A673 (cell line): ENCODE results near the gene GPR141. TPM values are rescaled to one million over a fixed set of nuclear protein-coding genes. Genes with fewer than 3 reads are reported as not detected.

Experiments used
- BruUV-seq: library from RNA; stranded (reverse); fragments of 400-500 nt; replicated peaks from 2 replicates; lab custom pipeline; 2021; lab: Mats Ljungman, UMichigan
- CTCF ChIA-PET: fragments of 300-600 bp; sonication (Branson Sonifier 250); formaldehyde crosslinking; loops from one replicate; lab custom pipeline; 2022; ENCODE audit warnings: antibody characterized with exemption; lab: Charles Lee
- POLR2A ChIA-PET: fragments of 300-600 bp; sonication (Branson Sonifier 250); formaldehyde crosslinking; loops from one replicate; lab custom pipeline; 2022; ENCODE audit warnings: antibody characterized with exemption; ENCODE audit not compliant: low non-redundant PET; lab: Charles Lee
- DNase-seq: peaks from one replicate; pipeline ENCODE4 v3.0.0-alpha.2; 2015; ENCODE audit warnings: low spot score
- H3K27ac ChIP-seq: fragments of 200-600 bp; sonication (generic); 2 replicates; pipeline ENCODE4 v1.5.1; 2016; ENCODE audit warnings: mixed run types, low read depth, mild to moderate bottlenecking, mixed read lengths, antibody characterized with exemption, low read length; ENCODE audit not compliant: poor library complexity, severe bottlenecking
- H3K27me3 ChIP-seq: fragments of 200-600 bp; sonication (generic); replicated peaks from 2 replicates; pipeline ENCODE4 v1.6.1; 2017; ENCODE audit warnings: mixed run types, low read depth, mild to moderate bottlenecking, mixed read lengths, antibody characterized with exemption, low read length; ENCODE audit not compliant: insufficient read depth, poor library complexity
- H3K36me3 ChIP-seq: fragments of 200-600 bp; sonication (generic); 2 replicates; pipeline ENCODE4 v1.6.1; 2016; ENCODE audit warnings: mixed run types, mild to moderate bottlenecking, mixed read lengths, antibody characterized with exemption, low read length; ENCODE audit not compliant: insufficient read depth, poor library complexity, severe bottlenecking
- H3K4me1 ChIP-seq: fragments of 200-600 bp; sonication (generic); 2 replicates; pipeline ENCODE4 v1.6.1; 2017; ENCODE audit warnings: mixed run types, mild to moderate bottlenecking, mixed read lengths, antibody characterized with exemption, low read length; ENCODE audit not compliant: insufficient read depth, poor library complexity, severe bottlenecking
- H3K4me3 ChIP-seq: fragments of 200-600 bp; sonication (generic); 2 replicates; pipeline ENCODE4 v1.5.1; 2016; ENCODE audit warnings: low read depth, mixed run types, mild to moderate bottlenecking, mixed read lengths, low read length; ENCODE audit not compliant: poor library complexity, severe bottlenecking
- H3K9me3 ChIP-seq: fragments of 200-600 bp; sonication (generic); 2 replicates; pipeline ENCODE4 v1.6.1; 2016; ENCODE audit warnings: mixed run types, low read depth, mild to moderate bottlenecking, mixed read lengths, antibody characterized with exemption, low read length; ENCODE audit not compliant: poor library complexity, severe bottlenecking
- CTCF ChIP-seq: fragments of 300-800, 200-600 bp; sonication (generic); conservative IDR thresholded peaks from 2 replicates; pipeline ENCODE4 v1.5.1; 2017; ENCODE audit warnings: low read depth, mild to moderate bottlenecking, antibody characterized with exemption, low read length, moderate library complexity, mixed read lengths
- EZH2 ChIP-seq: fragments of 200-600 bp; sonication (generic); IDR thresholded peaks from 2 replicates; pipeline ENCODE4 v1.6.1; 2017; ENCODE audit warnings: borderline replicate concordance, low read depth, mild to moderate bottlenecking, mixed read lengths, antibody characterized with exemption, low read length; ENCODE audit not compliant: poor library complexity, severe bottlenecking
- intact Hi-C: fragments of 100-400 bp; cut with micrococcal nuclease; formaldehyde crosslinking; loops from one replicate; pipeline ENCODE4 v1.10.0; 2022; ENCODE audit not compliant: unreplicated experiment
- total RNA-seq: library from RNA; stranded (reverse); gene quantifications from 2 replicates; pipeline ENCODE4 v1.2.3, GENCODE V29; 2021

The GPR141 gene
- total RNA-seq, 1 experiment from 2014 or later, result not detected

GRCh38 chr7:37756797-37757551 lies 73.4 kb downstream of the GPR141 start:
- Histone ChIP-seq H3K4me1 (no peaks in the 10 kb centered on the region), H3K36me3 (no peaks in the 10 kb centered on the region), H3K4me3 (no peak overlapping the region), H3K27ac (no peak overlapping the region), H3K9me3 (no peaks in the 10 kb centered on the region), H3K27me3 (no peaks in the 10 kb centered on the region)
- no peak for DNase-seq
- CTCF ChIA-PET, result no interaction called here
- TF ChIP-seq EZH2 (no peak), CTCF (no peak)
- intact Hi-C loops, result no loop called here
- POLR2A ChIA-PET, result no interaction called here
- no TSS peak for BruUV-seq

- Histone ChIP-seq H3K27ac (no peak overlapping the region), H3K27me3 (no peaks in the 10 kb centered on the region), H3K36me3 (no peaks in the 10 kb centered on the region), H3K4me3 (no peak overlapping the region), H3K4me1 (no peaks in the 10 kb centered on the region), H3K9me3 (no peaks in the 10 kb centered on the region)
- intact Hi-C loops, result no loop called here
- DNase-seq, result no peak
- BruUV-seq, result no TSS peak
- POLR2A ChIA-PET, result interaction anchor here (0.7 kb wide), 1 partner anchor 82 kb away, joined by 3 read pairs; no protein-coding TSS in a partner anchor
- CTCF ChIA-PET, result no interaction called here
- no peak for TF ChIP-seq EZH2
- no peak for TF ChIP-seq CTCF
Measured at GRCh38 chr7:37757563-37757962, 74.0 kb downstream of the GPR141 start.

GRCh38 chr7:37758501-37759045 lies 75.0 kb downstream of the GPR141 start:
- no TSS peak for BruUV-seq
- CTCF ChIA-PET, result no interaction called here
- H3K36me3 ChIP-seq, result no peaks in the 10 kb centered on the region
- TF ChIP-seq EZH2 (no peak), CTCF (no peak)
- intact Hi-C loops, result no loop called here
- POLR2A ChIA-PET, result no interaction called here
- no peaks in the 10 kb centered on the region for H3K4me1 ChIP-seq
- no peaks in the 10 kb centered on the region for H3K27me3 ChIP-seq
- no peak for DNase-seq
- no peak overlapping the region for H3K4me3 ChIP-seq
- H3K27ac ChIP-seq, result no peak overlapping the region
- H3K9me3 ChIP-seq, result no peaks in the 10 kb centered on the region
